IPS-NIHi7 (cell line): ENCODE results near the gene EHMT1.
"Not testable (repeated sequence)": the region's sequence is repeated elsewhere in the genome, so short reads cannot be mapped to it uniquely, and the experiment has no call there.

Experiments
- DNase-seq: peaks from one replicate; pipeline ENCODE4 v3.0.0; 2012; ENCODE audit warnings: mixed read lengths; ENCODE audit errors: extremely low spot score

Gene EHMT1

GRCh38 chr9:137759649-137760321 lies 141.0 kb downstream of the EHMT1 start:
- peak; percentile 57 for DNase-seq

GRCh38 chr9:137760426-137760825 lies 141.6 kb downstream of the EHMT1 start:
- DNase-seq: no peak

DNA sequence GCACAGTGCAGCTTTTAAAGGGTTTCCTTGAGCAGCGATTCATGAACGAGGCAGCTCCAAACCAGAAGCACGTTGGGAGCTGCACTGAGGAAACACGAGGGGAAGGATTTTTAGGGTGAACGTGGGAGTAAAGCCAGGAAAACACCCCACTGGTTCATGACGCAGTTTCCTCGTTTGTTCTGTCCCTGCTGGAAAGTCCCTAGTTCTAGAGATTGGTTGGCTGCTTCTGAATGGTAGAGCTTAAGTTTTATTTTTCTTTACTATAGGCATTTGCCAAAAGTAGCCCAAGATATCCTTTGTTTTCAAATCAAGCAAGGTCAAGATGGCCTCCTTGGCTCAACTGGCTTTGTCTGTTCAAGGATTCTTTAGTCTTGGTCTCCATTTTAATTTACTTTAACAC lies 142.2 kb downstream of the EHMT1 start:
- DNase-seq: no peak

DNA sequence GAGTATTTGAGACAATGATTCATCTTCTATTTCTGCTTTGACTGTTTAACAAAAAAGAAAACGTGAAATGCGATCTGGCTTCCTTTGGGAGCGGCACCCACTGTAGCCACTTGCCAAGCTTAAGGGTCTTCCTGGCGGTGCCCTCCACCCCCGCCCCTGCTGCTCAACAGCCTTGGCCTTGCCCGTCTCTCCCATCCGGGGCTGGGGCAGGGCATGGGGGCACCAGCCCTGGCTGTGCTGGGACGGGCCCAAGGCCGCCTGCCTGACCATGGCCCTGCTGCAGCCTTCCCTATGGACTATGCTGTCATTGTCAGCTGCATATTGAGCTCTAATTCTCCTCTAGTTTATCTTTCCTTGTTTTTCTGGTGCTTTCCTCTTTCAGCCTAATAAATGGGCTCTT lies 143.0 kb downstream of the EHMT1 start:
- DNase-seq: no peak

GRCh38 chr9:137762414-137763061 lies 143.7 kb downstream of the EHMT1 start:
- DNase-seq: no peak

DNA sequence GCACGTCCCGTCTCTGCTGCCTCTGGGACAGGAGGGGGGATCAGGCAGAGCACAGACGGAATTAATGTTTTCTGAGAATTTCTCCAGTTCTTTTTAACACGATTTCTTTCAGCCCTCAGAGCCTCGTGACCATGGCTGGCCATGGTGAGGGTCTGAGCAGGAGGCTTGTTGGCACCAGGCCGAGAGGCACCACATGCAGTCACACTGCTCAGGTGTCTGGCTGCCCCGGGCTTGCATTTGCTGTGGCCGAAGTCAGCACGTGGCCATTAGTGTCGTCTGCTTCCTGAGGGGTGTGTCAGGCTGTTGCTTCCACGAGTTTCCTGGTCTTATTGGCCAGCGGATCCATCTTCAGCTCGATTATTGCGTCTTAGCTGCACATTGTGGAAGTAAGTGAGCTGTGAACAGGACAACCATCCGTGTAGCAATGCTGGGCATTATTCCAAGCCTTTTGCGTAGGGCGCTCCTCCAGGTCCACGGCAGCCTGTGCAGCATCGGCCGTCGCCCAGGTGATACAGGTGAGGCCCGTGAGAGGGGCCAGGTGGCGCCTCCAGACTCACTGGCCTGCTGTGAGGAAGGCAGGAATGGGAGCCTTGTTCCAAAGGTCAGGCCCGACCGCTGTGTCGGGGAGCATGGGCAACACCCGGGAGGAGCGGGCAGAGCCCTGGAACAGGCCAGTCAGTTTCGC lies 144.6 kb downstream of the EHMT1 start:
- DNase-seq: no peak

- no peak for DNase-seq
These were observed 145.4 kb downstream of the EHMT1 start for GRCh38 chr9:137764171-137764671.

DNA sequence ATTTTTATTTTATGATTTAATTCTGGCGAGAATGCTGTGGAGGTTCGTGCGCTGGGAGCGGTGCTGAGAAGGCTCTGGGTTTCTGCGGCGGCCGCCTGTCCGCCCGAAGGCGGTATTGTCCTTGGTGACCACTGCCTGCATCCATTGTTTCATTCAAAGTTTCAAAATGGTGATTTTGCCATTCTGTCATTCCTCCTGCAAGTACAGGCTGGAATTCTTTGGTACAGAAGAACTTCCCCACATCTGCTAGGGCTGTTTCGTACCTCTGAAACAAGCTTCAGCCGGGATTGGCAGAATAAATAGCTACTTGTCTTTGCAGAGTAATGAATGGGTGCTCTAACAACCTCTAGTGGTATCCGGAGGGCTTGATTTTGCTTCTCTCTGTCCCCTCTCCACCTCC lies 146.2 kb downstream of the EHMT1 start:
- no peak for DNase-seq

DNA sequence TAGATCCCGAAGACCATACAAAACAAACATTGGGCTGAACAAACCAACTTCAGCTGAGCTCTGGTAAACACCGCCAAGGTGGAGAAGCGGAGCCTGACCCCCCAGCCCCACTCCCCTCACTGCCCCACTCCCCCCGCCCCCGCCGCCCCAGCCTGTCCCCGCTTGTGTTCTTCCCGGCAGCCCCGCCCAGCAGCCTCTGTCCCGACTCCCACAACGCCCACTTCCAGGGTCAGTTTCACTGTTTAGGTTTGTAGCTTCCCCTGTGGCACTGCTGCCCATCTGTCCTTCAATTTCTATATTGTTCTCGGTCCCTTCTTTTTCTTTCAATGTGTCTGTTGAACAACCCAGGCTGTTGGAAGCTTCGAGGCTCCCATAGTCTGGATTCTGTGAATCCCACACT lies 146.7 kb downstream of the EHMT1 start:
- DNase-seq: no peak

GRCh38 chr9:137771580-137771979 lies 152.8 kb downstream of the EHMT1 start:
- DNase-seq: no peak

DNA sequence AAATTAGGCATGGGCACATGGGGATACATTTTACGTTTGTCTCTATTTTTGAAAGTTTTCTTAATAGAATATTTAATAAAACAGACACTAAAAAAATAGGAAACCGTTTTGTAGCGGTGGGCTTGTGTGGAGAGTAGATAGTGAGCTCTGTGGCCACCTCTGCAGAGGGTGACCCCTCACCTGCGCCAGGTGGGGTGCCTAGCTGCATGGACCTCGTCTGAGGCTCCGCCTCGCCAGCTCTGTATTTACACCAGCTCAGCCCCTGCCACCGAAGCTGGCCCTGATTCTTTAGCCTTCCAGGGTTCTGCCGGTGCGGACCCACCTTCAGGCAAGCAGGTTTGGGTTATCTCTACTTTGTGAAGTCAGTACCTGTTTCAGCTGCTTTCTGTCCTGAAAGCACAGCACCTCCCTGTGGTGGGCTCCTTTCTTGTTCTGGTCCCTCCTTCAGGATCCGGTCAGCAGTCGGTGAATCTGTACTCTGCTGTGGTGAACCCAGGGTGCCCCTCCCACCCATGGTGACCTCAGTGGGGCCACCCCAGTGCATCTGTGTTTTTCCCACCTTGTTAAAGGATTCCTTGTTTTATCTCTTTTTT lies 153.6 kb downstream of the EHMT1 start:
- peak; percentile 73 for DNase-seq

DNA sequence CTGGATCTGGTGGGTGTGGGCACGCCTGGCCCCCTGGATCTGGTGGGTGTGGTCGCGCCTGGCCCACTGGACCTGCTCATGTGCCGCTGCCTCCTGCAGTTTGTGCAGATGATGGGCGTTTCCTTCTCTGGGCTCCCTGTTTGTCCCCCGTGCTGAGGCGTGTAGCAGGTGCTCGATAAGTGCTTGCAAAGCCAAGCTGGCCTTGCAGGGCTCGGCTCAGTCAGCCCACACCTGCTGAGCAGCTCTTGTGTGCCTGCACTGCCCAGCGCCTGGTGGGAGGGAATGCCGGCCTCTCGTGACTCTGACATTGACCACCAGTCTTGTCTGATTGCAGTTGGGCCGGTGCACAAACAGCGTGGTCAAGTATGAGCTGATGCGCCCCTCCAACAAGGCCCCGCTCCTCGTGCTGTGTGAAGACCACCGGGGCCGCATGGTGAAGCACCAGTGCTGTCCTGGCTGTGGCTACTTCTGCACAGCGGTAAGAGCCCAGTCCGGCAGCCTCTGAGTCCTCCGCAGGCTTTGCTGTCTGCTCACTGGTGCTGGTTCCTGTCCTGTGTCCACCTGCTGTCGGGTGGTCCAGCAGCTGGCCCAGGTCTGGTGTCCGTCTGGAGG lies 156.1 kb downstream of the EHMT1 start:
- DNase-seq: no peak

- no peak for DNase-seq
These were observed 157.6 kb downstream of the EHMT1 start for GRCh38 chr9:137776306-137776995.

DNA sequence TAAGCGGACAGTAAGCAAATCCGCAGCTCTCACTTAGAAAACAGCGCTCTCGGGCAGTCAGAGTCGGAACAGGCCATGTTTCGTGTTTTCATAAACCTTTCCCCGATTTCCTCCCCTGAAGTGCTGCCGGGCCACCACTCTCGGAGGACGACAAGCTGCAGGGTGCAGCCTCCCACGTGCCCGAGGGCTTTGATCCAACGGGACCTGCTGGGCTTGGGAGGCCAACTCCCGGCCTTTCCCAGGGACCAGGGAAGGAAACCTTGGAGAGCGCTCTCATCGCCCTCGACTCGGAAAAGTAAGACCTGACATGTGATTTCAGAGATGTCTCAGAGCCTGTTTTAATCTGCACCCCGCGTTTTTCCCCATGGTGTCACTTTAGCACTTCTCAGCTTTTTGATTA lies 159.0 kb downstream of the EHMT1 start:
- no peak for DNase-seq

GRCh38 chr9:137778336-137778735 lies 159.5 kb downstream of the EHMT1 start:
- no peak for DNase-seq

DNA sequence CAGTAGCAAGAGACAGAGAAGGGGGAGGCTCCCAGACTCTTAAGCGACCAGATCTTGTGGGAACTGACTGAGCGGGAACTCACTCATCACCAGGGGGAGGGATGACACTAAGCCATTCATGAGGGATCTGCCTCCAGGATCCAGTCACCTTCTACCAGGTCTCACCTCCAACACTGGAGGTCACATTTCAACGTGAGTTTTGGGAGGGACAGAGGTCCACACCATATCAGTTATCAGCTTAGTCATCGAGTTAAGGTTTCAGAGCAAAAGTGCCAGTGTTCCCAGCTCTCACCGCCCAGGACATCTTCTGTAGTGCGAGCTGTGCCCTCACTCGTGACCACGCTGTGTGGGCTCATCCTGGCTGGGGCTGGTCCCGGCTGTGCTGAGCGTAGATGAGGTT lies 160.1 kb downstream of the EHMT1 start:
- no peak for DNase-seq

- not testable (repeated sequence) for DNase-seq
These were observed 161.2 kb downstream of the EHMT1 start for GRCh38 chr9:137780031-137780430.

GRCh38 chr9:137781906-137782585 lies 163.2 kb downstream of the EHMT1 start:
- no peak for DNase-seq

DNA sequence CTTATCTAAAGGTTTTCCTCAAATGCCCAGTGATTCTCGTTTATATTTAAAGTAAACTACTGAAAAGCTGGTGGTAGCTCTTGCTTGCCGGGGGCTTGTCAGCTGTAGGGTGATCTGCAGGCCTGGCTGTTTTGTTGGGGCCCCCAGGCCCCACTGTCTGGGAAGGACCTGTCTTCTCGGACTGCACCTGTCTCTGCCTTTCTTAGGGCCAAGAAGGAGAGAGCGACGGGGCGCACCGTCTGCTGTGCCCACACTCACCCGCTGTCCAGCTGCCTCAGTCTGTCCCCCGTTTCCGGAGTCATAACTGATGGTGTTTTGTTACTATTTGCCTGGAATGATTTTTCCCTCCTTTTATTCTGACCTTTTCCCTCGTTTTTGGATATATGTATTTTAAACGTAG lies 164.7 kb downstream of the EHMT1 start:
- DNase-seq: no peak

DNA sequence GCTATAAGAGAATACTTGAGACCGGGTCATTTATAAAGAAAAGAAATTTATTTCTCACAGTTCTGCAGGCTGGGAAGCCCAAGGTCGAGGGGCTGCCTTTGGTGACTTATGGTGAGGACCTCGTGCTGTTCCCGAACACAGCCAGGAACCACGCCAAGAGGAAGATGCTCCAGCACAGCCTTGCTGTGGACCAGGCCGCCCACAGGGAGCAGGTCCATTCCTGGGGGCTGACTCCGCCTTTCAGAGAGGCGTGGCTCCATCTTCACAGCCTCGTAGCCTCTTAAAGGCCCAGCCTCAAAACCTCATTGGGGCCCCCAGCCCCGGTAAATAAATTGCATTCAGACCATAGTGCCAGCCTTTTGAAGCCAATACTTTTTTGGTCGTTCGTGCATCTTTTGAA lies 165.2 kb downstream of the EHMT1 start:
- peak; percentile 51 for DNase-seq
